HepG2 (cell line): ENCODE results near the gene PAM16. TPM values are rescaled to one million over a fixed set of nuclear protein-coding genes. Genes with fewer than 3 reads are reported as not detected.

Experiments used
- HNRNPL ChIP-seq: fragments of 200-400 bp; formaldehyde crosslinking; IDR thresholded peaks from 2 replicates; pipeline ENCODE4 v1.6.1; 2017; ENCODE audit warnings: mild to moderate bottlenecking, low read depth, low read length
- HOXA3 ChIP-seq: sonication (generic); formaldehyde crosslinking; IDR thresholded peaks from 2 replicates; pipeline ENCODE4 v1.5.0; 2020; ENCODE audit warnings: missing genetic modification reagents
- IRF9 ChIP-seq: sonication (generic); formaldehyde crosslinking; IDR thresholded peaks from 2 replicates; pipeline ENCODE4 v1.8.0; 2022; ENCODE audit warnings: missing genetic modification reagents, mild to moderate bottlenecking, borderline replicate concordance
- KDM6A ChIP-seq: IDR thresholded peaks from 2 replicates; pipeline ENCODE4 v1.6.1; 2016; ENCODE audit warnings: low read depth
- TEAD3 ChIP-seq: optimal IDR thresholded peaks from 2 replicates; pipeline ENCODE3; 2016; ENCODE audit warnings: borderline replicate concordance
- ZFP1 ChIP-seq: IDR thresholded peaks from 2 replicates; pipeline ENCODE4 v1.6.1; 2016
- ZIK1 ChIP-seq: sonication (generic); formaldehyde crosslinking; IDR thresholded peaks from 2 replicates; pipeline ENCODE4 v1.5.0; 2020; ENCODE audit warnings: mild to moderate bottlenecking, low read depth, missing genetic modification reagents, borderline replicate concordance
- ZNF142 ChIP-seq: sonication (generic); formaldehyde crosslinking; IDR thresholded peaks from 2 replicates; pipeline ENCODE4 v1.4.0; 2020; ENCODE audit warnings: missing genetic modification reagents
- ZNF20 ChIP-seq: sonication (generic); formaldehyde crosslinking; IDR thresholded peaks from 2 replicates; pipeline ENCODE4 v1.4.0; 2020; ENCODE audit warnings: mild to moderate bottlenecking, moderate library complexity, missing genetic modification reagents
- ZNF274 ChIP-seq: sonication (generic); formaldehyde crosslinking; IDR thresholded peaks from 2 replicates; pipeline ENCODE4 v1.5.1; 2020; ENCODE audit warnings: mild to moderate bottlenecking, missing genetic modification reagents
- polyA plus RNA-seq, 8 experiments: library from polyadenylated mRNA; depleted of rRNA in 3 of 8; stranded (reverse) in 7 of 8; unstranded in 1 of 8; fragments of >200 nt; fragmentation: Illumina TruSeq in 4 of 8; extraction: Trizol in 4 of 8; gene quantifications; 2 replicates each; pipeline versions ENCODE4 v1.2.1 to v1.2.3, GENCODE V29; 2011 to 2016; ENCODE audit warnings: low read depth in 4 of 8, missing spikeins in 1 of 8, mixed read lengths in 1 of 8; ENCODE audit not compliant: insufficient read depth in 1 of 8
- total RNA-seq, 5 experiments: library from RNA; depleted of rRNA; stranded (reverse); fragments of >200 nt; fragmentation: Illumina TruSeq; extraction: Trizol; gene quantifications; 2 replicates each; pipeline ENCODE4 v1.2.3, GENCODE V29; 2016; ENCODE audit warnings: low read depth in 1 of 5
- TF ChIP-seq, protein P1 (sequence below): sonication (generic); formaldehyde crosslinking; IDR thresholded peaks from 2 replicates; pipeline ENCODE4 v1.4.0; 2020; ENCODE audit warnings: low read depth, missing genetic modification reagents
- TF ChIP-seq, protein P2 (sequence below): sonication (generic); formaldehyde crosslinking; IDR thresholded peaks from 2 replicates; pipeline ENCODE4 v1.4.0; 2020; ENCODE audit warnings: low read depth, mild to moderate bottlenecking, missing genetic modification reagents
- TF ChIP-seq, protein P3 (sequence below): sonication (generic); formaldehyde crosslinking; IDR thresholded peaks from 2 replicates; pipeline ENCODE4 v1.4.0; 2020; ENCODE audit warnings: mild to moderate bottlenecking, missing genetic modification reagents

Gene PAM16
- total and polyA plus RNA-seq, 2 of the 13 experiments (the other 11 are each of a cell fraction or from before 2014, with no cell fraction given): 51.5 to 51.8 TPM

- TF ChIP-seq, protein P1, sequence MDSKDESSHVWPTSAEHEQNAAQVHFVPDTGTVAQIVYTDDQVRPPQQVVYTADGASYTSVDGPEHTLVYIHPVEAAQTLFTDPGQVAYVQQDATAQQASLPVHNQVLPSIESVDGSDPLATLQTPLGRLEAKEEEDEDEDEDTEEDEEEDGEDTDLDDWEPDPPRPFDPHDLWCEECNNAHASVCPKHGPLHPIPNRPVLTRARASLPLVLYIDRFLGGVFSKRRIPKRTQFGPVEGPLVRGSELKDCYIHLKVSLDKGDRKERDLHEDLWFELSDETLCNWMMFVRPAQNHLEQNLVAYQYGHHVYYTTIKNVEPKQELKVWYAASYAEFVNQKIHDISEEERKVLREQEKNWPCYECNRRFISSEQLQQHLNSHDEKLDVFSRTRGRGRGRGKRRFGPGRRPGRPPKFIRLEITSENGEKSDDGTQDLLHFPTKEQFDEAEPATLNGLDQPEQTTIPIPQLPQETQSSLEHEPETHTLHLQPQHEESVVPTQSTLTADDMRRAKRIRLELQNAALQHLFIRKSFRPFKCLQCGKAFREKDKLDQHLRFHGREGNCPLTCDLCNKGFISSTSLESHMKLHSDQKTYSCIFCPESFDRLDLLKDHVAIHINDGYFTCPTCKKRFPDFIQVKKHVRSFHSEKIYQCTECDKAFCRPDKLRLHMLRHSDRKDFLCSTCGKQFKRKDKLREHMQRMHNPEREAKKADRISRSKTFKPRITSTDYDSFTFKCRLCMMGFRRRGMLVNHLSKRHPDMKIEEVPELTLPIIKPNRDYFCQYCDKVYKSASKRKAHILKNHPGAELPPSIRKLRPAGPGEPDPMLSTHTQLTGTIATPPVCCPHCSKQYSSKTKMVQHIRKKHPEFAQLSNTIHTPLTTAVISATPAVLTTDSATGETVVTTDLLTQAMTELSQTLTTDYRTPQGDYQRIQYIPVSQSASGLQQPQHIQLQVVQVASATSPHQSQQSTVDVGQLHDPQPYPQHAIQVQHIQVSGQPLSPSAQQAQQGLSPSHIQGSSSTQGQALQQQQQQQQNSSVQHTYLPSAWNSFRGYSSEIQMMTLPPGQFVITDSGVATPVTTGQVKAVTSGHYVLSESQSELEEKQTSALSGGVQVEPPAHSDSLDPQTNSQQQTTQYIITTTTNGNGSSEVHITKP: peak; percentile 65
- TF ChIP-seq, protein P2, sequence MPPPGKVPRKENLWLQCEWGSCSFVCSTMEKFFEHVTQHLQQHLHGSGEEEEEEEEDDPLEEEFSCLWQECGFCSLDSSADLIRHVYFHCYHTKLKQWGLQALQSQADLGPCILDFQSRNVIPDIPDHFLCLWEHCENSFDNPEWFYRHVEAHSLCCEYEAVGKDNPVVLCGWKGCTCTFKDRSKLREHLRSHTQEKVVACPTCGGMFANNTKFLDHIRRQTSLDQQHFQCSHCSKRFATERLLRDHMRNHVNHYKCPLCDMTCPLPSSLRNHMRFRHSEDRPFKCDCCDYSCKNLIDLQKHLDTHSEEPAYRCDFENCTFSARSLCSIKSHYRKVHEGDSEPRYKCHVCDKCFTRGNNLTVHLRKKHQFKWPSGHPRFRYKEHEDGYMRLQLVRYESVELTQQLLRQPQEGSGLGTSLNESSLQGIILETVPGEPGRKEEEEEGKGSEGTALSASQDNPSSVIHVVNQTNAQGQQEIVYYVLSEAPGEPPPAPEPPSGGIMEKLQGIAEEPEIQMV (CRISPR knock-in tag): 0 out of 2 replicates have a peak, but pooled peaks have one; percentile 7
- TF ChIP-seq ZNF142 (CRISPR knock-in tag) (no peak), HOXA3 (CRISPR knock-in tag) (peak; percentile 34; the same call in 1 of the 2 replicates), ZFP1 (CRISPR knock-in tag) (0 out of 2 replicates have a peak, but pooled peaks have one; percentile 23), HNRNPL (0 out of 2 replicates have a peak, but pooled peaks have one; percentile 31), ZIK1 (CRISPR knock-in tag) (no peak), IRF9 (CRISPR knock-in tag) (no peak), ZNF20 (CRISPR knock-in tag) (no peak), KDM6A (CRISPR knock-in tag) (no peak), TEAD3 (CRISPR knock-in tag) (peak; percentile 47), ZNF274 (CRISPR knock-in tag) (no peak)
- TF ChIP-seq, protein P3, sequence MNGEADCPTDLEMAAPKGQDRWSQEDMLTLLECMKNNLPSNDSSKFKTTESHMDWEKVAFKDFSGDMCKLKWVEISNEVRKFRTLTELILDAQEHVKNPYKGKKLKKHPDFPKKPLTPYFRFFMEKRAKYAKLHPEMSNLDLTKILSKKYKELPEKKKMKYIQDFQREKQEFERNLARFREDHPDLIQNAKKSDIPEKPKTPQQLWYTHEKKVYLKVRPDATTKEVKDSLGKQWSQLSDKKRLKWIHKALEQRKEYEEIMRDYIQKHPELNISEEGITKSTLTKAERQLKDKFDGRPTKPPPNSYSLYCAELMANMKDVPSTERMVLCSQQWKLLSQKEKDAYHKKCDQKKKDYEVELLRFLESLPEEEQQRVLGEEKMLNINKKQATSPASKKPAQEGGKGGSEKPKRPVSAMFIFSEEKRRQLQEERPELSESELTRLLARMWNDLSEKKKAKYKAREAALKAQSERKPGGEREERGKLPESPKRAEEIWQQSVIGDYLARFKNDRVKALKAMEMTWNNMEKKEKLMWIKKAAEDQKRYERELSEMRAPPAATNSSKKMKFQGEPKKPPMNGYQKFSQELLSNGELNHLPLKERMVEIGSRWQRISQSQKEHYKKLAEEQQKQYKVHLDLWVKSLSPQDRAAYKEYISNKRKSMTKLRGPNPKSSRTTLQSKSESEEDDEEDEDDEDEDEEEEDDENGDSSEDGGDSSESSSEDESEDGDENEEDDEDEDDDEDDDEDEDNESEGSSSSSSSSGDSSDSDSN (CRISPR knock-in tag): peak; percentile 45; the same call in 1 of the 2 replicates
These were observed 19.6 kb upstream of the PAM16 start (continued) for GRCh38 chr16:4370570-4371356.
